SK-N-SH (cell line): Measurements from ENCODE around the gene TROAP. TPM values are rescaled to one million over a fixed set of nuclear protein-coding genes. Genes with fewer than 3 reads are reported as not detected.

Source experiments
- CTCF ChIA-PET: fragments of 300-600, 350-600 bp; formaldehyde crosslinking; extraction: SDS; loops from one replicate; lab custom pipeline; 2021; lab: Yijun Ruan, JAX
- POLR2A ChIA-PET: fragments of 350-600 bp; sonication (Branson Sonifier 250); formaldehyde crosslinking; extraction: SDS; loops from one replicate; lab custom pipeline; 2020; ENCODE audit warnings: antibody characterized with exemption, inconsistent platforms; lab: Yijun Ruan, JAX
- DNase-seq: peaks from one replicate; pipeline ENCODE4 v3.0.0; 2012
- H2AFZ ChIP-seq: fragments of 200-600 bp; sonication (generic); 2 replicates; pipeline ENCODE4 v1.8.1; 2016; ENCODE audit warnings: antibody characterized with exemption, mild to moderate bottlenecking, low read depth
- H3F3A ChIP-seq: fragments of 200-600 bp; sonication (generic); replicated peaks from 2 replicates; pipeline ENCODE3; 2016; ENCODE audit warnings: antibody characterized with exemption, mild to moderate bottlenecking; ENCODE audit not compliant: insufficient read depth
- H3K27ac ChIP-seq, 2 experiments: fragments of 200-500 bp in 1 of 2; fragments of 200-600 bp in 1 of 2; sonication (Bioruptor generic) in 1 of 2; sonication (generic), shearing (Covaris generic) in 1 of 2; 2 replicates each; pipeline versions ENCODE4 v1.5.1 to v1.6.1; 2014 to 2016; ENCODE audit warnings: low read depth in 2 of 2, inconsistent platforms in 1 of 2, low read length in 1 of 2, mild to moderate bottlenecking in 1 of 2, mixed read lengths in 1 of 2
- H3K27me3 ChIP-seq: fragments of 200-600 bp; sonication (generic), shearing (Covaris generic); 2 replicates; pipeline ENCODE4 v1.6.1; 2016; ENCODE audit warnings: mixed run types; ENCODE audit not compliant: insufficient read depth
- H3K36me3 ChIP-seq, 2 experiments: fragments of 200-500 bp in 1 of 2; fragments of 200-600 bp in 1 of 2; sonication (Bioruptor generic) in 1 of 2; sonication (generic) in 1 of 2; replicated peaks in 1 of 2; 2 replicates each; pipeline versions ENCODE3 to v1.5.1; 2014 to 2016; ENCODE audit warnings: low read length in 1 of 2, mild to moderate bottlenecking in 1 of 2; ENCODE audit not compliant: insufficient read depth in 2 of 2, control insufficient read depth in 1 of 2
- H3K4me1 ChIP-seq, 2 experiments: fragments of 200-500 bp in 1 of 2; fragments of 200-600 bp in 1 of 2; sonication (Bioruptor generic) in 1 of 2; sonication (generic), shearing (Covaris generic) in 1 of 2; 2 replicates each; pipeline versions ENCODE4 v1.5.1 to v1.6.1; 2014 to 2016; ENCODE audit warnings: low read depth in 1 of 2, low read length in 1 of 2, mixed run types in 1 of 2; ENCODE audit not compliant: insufficient read depth in 2 of 2, control insufficient read depth in 1 of 2
- H3K4me2 ChIP-seq: fragments of 200-600 bp; sonication (generic), shearing (Covaris generic); 2 replicates; pipeline ENCODE4 v1.6.1; 2017; ENCODE audit warnings: mixed run types
- H3K4me3 ChIP-seq, 2 experiments: fragments of 200-500 bp in 1 of 2; fragments of 200-600 bp in 1 of 2; sonication (Bioruptor generic) in 1 of 2; sonication (generic), shearing (Covaris generic) in 1 of 2; 2 replicates each; pipeline versions ENCODE4 v1.5.1 to v1.8.1; 2014 to 2016; ENCODE audit warnings: low read depth in 2 of 2, inconsistent platforms in 1 of 2, low read length in 1 of 2, mild to moderate bottlenecking in 1 of 2, mixed read lengths in 1 of 2, moderate library complexity in 1 of 2
- H3K79me2 ChIP-seq: fragments of 200-600 bp; sonication (generic); 2 replicates; pipeline ENCODE4 v1.8.1; 2017; ENCODE audit warnings: mild to moderate bottlenecking; ENCODE audit not compliant: insufficient read depth
- H3K9ac ChIP-seq: fragments of 200-600 bp; sonication (generic); 2 replicates; pipeline ENCODE4 v1.6.1; 2017; ENCODE audit warnings: mixed run types
- H3K9me2 ChIP-seq: fragments of 200-600 bp; sonication (generic); 2 replicates; pipeline ENCODE4 v1.6.1; 2017; ENCODE audit warnings: mixed run types
- H3K9me3 ChIP-seq: fragments of 200-600 bp; sonication (generic); 2 replicates; pipeline ENCODE4 v1.6.1; 2017; ENCODE audit warnings: mixed run types, mild to moderate bottlenecking, moderate library complexity
- H4K20me1 ChIP-seq: fragments of 200-600 bp; sonication (generic); 2 replicates; pipeline ENCODE4 v1.6.1; 2017; ENCODE audit warnings: mild to moderate bottlenecking, mixed run types; ENCODE audit not compliant: insufficient read depth
- EP300 ChIP-seq, 2 experiments: IDR thresholded peaks; 2 replicates each; pipeline versions ENCODE4 v1.4.0 to v1.6.1; 2012; ENCODE audit warnings: borderline replicate concordance in 1 of 2, low read depth in 1 of 2, low read length in 1 of 2
- EZH2phosphoT487 ChIP-seq: fragments of 200-600 bp; sonication (generic); IDR thresholded peaks from 2 replicates; pipeline ENCODE4 v1.6.1; 2017; ENCODE audit warnings: low read depth, mixed run types, mild to moderate bottlenecking, antibody characterized with exemption, moderate library complexity, borderline replicate concordance
- FOSL2 ChIP-seq: IDR thresholded peaks from 2 replicates; pipeline ENCODE4 v1.4.0; 2012; ENCODE audit warnings: low read depth, mild to moderate bottlenecking, moderate library complexity, borderline replicate concordance
- FOXJ3 ChIP-seq: sonication (generic); formaldehyde crosslinking; IDR thresholded peaks from 2 replicates; pipeline ENCODE4 v1.5.1; 2020; ENCODE audit warnings: mild to moderate bottlenecking, missing genetic modification reagents
- JUND ChIP-seq: IDR thresholded peaks from 2 replicates; pipeline ENCODE4 v1.4.0; 2012
- MXI1 ChIP-seq: IDR thresholded peaks from 2 replicates; pipeline ENCODE4 v1.6.1; 2012; ENCODE audit warnings: mild to moderate bottlenecking, low read depth, low read length, improper control_type of control experiment
- NFIC ChIP-seq: IDR thresholded peaks from 2 replicates; pipeline ENCODE4 v1.4.0; 2012; ENCODE audit warnings: borderline replicate concordance
- NRF1 ChIP-seq: IDR thresholded peaks from 2 replicates; pipeline ENCODE4 v1.6.1; 2012; ENCODE audit warnings: low read depth, mild to moderate bottlenecking, low read length
- POLR2AphosphoS5 ChIP-seq: IDR thresholded peaks from 2 replicates; pipeline ENCODE4 v1.6.1; 2012; ENCODE audit warnings: low read depth, low read length
- RAD21 ChIP-seq: IDR thresholded peaks from 2 replicates; pipeline ENCODE4 v1.6.1; 2012; ENCODE audit warnings: mild to moderate bottlenecking, low read length
- RCOR1 ChIP-seq: fragments of 150-350 bp; IDR thresholded peaks from 2 replicates; pipeline ENCODE4 v1.6.1; 2017; ENCODE audit warnings: antibody characterized with exemption, low read length
- SIN3A ChIP-seq: IDR thresholded peaks from 2 replicates; pipeline ENCODE4 v1.6.1; 2012; ENCODE audit warnings: low read depth, mild to moderate bottlenecking, low read length, moderate library complexity, borderline replicate concordance
- SMC3 ChIP-seq: IDR thresholded peaks from 2 replicates; pipeline ENCODE4 v1.6.1; 2012; ENCODE audit warnings: low read depth, low read length, improper control_type of control experiment
- YY1 ChIP-seq: IDR thresholded peaks from 2 replicates; pipeline ENCODE4 v1.4.0; 2012; ENCODE audit warnings: low read depth, mild to moderate bottlenecking
- WGBS: methylation state at CpG from one replicate; pipeline ENCODE4 v1.1.6; 2017; ENCODE audit warnings: low lambda C conversion rate; 5-methylcytosine and 5-hydroxymethylcytosine counted together
- polyA plus RNA-seq, 3 experiments: library from polyadenylated mRNA; depleted of rRNA; stranded (reverse); fragments of >200 nt; gene quantifications; 2 replicates each; pipeline ENCODE4 v1.2.3, GENCODE V29; 2012
- TF ChIP-seq, protein P1 (sequence below): IDR thresholded peaks from 2 replicates; pipeline ENCODE4 v1.6.1; 2012; ENCODE audit warnings: mild to moderate bottlenecking, low read depth, low read length, moderate library complexity
- TF ChIP-seq, protein P2 (sequence below): fragments of 200-600 bp; sonication (generic); IDR thresholded peaks from 2 replicates; pipeline ENCODE4 v1.6.1; 2017; ENCODE audit warnings: antibody characterized with exemption, mild to moderate bottlenecking, moderate library complexity
- TF ChIP-seq, protein P3 (sequence below): IDR thresholded peaks from 2 replicates; pipeline ENCODE4 v1.4.0; 2012; ENCODE audit warnings: low read depth, borderline replicate concordance
- TF ChIP-seq, protein P4 (sequence below): IDR thresholded peaks from 2 replicates; pipeline ENCODE4 v1.4.0; 2012; ENCODE audit warnings: low read depth, borderline replicate concordance

The TROAP gene
- polyA plus RNA-seq, 1 of the 3 experiments (the other 2 are of a cell fraction) = 26.2 TPM

DNA sequence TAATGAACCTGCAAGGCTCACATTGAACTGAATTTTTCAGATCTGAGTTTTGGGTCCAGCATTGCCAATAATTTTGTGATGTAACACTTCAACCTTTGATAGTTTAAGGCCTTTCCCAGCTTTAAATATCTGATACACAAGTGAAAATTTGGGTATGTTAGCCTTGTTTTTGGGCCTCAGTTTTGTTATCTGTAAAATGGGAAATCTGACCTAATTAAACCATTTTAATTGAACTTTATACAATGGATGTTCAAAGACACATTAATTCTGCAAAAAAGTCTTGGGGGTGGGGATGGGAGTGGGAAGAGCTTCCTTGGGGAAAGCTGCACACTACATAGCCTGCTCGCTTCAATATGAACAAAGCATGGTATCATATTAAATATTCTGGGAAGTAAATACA, 39.0 kb downstream of the TROAP start:
- no peak overlapping the region for H3K4me3 ChIP-seq
- peaks cover 41% of the 10 kb centered on the region for H3F3A ChIP-seq
- TF ChIP-seq RCOR1 = no peak
- no peak for TF ChIP-seq SIN3A
- TF ChIP-seq NRF1 = no peak
- TF ChIP-seq, protein P1, sequence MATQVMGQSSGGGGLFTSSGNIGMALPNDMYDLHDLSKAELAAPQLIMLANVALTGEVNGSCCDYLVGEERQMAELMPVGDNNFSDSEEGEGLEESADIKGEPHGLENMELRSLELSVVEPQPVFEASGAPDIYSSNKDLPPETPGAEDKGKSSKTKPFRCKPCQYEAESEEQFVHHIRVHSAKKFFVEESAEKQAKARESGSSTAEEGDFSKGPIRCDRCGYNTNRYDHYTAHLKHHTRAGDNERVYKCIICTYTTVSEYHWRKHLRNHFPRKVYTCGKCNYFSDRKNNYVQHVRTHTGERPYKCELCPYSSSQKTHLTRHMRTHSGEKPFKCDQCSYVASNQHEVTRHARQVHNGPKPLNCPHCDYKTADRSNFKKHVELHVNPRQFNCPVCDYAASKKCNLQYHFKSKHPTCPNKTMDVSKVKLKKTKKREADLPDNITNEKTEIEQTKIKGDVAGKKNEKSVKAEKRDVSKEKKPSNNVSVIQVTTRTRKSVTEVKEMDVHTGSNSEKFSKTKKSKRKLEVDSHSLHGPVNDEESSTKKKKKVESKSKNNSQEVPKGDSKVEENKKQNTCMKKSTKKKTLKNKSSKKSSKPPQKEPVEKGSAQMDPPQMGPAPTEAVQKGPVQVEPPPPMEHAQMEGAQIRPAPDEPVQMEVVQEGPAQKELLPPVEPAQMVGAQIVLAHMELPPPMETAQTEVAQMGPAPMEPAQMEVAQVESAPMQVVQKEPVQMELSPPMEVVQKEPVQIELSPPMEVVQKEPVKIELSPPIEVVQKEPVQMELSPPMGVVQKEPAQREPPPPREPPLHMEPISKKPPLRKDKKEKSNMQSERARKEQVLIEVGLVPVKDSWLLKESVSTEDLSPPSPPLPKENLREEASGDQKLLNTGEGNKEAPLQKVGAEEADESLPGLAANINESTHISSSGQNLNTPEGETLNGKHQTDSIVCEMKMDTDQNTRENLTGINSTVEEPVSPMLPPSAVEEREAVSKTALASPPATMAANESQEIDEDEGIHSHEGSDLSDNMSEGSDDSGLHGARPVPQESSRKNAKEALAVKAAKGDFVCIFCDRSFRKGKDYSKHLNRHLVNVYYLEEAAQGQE = no peak
- TF ChIP-seq, protein P2, sequence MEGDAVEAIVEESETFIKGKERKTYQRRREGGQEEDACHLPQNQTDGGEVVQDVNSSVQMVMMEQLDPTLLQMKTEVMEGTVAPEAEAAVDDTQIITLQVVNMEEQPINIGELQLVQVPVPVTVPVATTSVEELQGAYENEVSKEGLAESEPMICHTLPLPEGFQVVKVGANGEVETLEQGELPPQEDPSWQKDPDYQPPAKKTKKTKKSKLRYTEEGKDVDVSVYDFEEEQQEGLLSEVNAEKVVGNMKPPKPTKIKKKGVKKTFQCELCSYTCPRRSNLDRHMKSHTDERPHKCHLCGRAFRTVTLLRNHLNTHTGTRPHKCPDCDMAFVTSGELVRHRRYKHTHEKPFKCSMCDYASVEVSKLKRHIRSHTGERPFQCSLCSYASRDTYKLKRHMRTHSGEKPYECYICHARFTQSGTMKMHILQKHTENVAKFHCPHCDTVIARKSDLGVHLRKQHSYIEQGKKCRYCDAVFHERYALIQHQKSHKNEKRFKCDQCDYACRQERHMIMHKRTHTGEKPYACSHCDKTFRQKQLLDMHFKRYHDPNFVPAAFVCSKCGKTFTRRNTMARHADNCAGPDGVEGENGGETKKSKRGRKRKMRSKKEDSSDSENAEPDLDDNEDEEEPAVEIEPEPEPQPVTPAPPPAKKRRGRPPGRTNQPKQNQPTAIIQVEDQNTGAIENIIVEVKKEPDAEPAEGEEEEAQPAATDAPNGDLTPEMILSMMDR = no peak
- no peak for TF ChIP-seq NFIC
- TF ChIP-seq RAD21 = no peak
- no peak for TF ChIP-seq MXI1
- no peak for TF ChIP-seq POLR2AphosphoS5
- TF ChIP-seq SMC3 = no peak
- TF ChIP-seq, protein P3, sequence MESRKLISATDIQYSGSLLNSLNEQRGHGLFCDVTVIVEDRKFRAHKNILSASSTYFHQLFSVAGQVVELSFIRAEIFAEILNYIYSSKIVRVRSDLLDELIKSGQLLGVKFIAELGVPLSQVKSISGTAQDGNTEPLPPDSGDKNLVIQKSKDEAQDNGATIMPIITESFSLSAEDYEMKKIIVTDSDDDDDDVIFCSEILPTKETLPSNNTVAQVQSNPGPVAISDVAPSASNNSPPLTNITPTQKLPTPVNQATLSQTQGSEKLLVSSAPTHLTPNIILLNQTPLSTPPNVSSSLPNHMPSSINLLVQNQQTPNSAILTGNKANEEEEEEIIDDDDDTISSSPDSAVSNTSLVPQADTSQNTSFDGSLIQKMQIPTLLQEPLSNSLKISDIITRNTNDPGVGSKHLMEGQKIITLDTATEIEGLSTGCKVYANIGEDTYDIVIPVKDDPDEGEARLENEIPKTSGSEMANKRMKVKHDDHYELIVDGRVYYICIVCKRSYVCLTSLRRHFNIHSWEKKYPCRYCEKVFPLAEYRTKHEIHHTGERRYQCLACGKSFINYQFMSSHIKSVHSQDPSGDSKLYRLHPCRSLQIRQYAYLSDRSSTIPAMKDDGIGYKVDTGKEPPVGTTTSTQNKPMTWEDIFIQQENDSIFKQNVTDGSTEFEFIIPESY = no peak
- no peak for TF ChIP-seq FOSL2
- no peak for TF ChIP-seq FOXJ3 (CRISPR knock-in tag)
- no peak for TF ChIP-seq YY1
- TF ChIP-seq, protein P4, sequence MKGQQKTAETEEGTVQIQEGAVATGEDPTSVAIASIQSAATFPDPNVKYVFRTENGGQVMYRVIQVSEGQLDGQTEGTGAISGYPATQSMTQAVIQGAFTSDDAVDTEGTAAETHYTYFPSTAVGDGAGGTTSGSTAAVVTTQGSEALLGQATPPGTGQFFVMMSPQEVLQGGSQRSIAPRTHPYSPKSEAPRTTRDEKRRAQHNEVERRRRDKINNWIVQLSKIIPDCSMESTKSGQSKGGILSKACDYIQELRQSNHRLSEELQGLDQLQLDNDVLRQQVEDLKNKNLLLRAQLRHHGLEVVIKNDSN = no peak
- no peak for TF ChIP-seq EP300 (IDR thresholded peaks at IDR 0.05; ENCODE audit: borderline replicate concordance in 1 of 2, low read depth in 1 of 2, low read length in 1 of 2)
- TF ChIP-seq JUND = no peak
- TF ChIP-seq EZH2phosphoT487 = no peak
- TF ChIP-seq, all 33 proteins: peak for 0
- no peak for DNase-seq
- Histone ChIP-seq H3K79me2 (peaks cover 7% of the 10 kb centered on the region; the same call in 1 of the 2 replicates), H3K27me3 (no peaks in the 10 kb centered on the region), H2AFZ (no peak overlapping the region), H3K9ac (no peak overlapping the region), H3K36me3 (no peaks in the 10 kb centered on the region), H3K4me2 (no peak overlapping the region), H4K20me1 (no peaks in the 10 kb centered on the region), H3K4me1 (peaks cover 0 to 3% of the 10 kb centered on the region in 2 experiments; a peak in 2 of 4 replicates), H3K27ac (no peak overlapping the region), H3K9me2 (no peaks in the 10 kb centered on the region), H3K9me3 (no peaks in the 10 kb centered on the region)
- WGBS = 89% methylated on average over 1 of the region's 1 CpG
- ChIA-PET POLR2A (no interaction called here), CTCF (interaction anchor here (1.2 to 16.8 kb wide), 6 partner anchors 14 to 176 kb away, joined by 3 to 617 read pairs (median 8); partner anchors contain the start of gene DNAJC22)
